H9 (cell line): Measurements from ENCODE around the gene DOK5. TPM values are rescaled to one million over a fixed set of nuclear protein-coding genes. Genes with fewer than 3 reads are reported as not detected.

ENCODE experiments used
- DNase-seq: peaks from one replicate; pipeline ENCODE4 v3.0.0-alpha.2; 2017
- H2AFZ ChIP-seq: one replicate; pipeline ENCODE4 v1.6.1; 2013; ENCODE audit warnings: mild to moderate bottlenecking, low read length, control low read depth, moderate library complexity
- H2AK5ac ChIP-seq: 2 replicates; pipeline ENCODE4 v1.6.1; 2013; ENCODE audit warnings: low read length, control low read depth, mixed read lengths; ENCODE audit not compliant: insufficient read length
- H2BK120ac ChIP-seq: one replicate; pipeline ENCODE4 v1.6.1; 2013; ENCODE audit warnings: low read depth, mild to moderate bottlenecking, low read length, control low read depth, inconsistent platforms; ENCODE audit not compliant: poor library complexity, severe bottlenecking
- H2BK12ac ChIP-seq: 2 replicates; pipeline ENCODE4 v1.6.1; 2013; ENCODE audit warnings: low read length, control low read depth, mixed read lengths, low read depth; ENCODE audit not compliant: insufficient read length
- H2BK15ac ChIP-seq: 2 replicates; pipeline ENCODE4 v1.6.1; 2013; ENCODE audit warnings: low read depth, low read length, control low read depth
- H2BK20ac ChIP-seq: one replicate; pipeline ENCODE4 v1.6.1; 2013; ENCODE audit warnings: low read depth, mild to moderate bottlenecking, low read length, control low read depth, inconsistent platforms; ENCODE audit not compliant: poor library complexity, severe bottlenecking
- H2BK5ac ChIP-seq: 2 replicates; pipeline ENCODE4 v1.6.1; 2013; ENCODE audit warnings: low read length, control low read depth, mixed read lengths; ENCODE audit not compliant: insufficient read length
- H3K14ac ChIP-seq: 2 replicates; pipeline ENCODE4 v1.6.1; 2013; ENCODE audit warnings: low read length, control low read depth; ENCODE audit not compliant: insufficient read depth
- H3K18ac ChIP-seq: 2 replicates; pipeline ENCODE4 v1.6.1; 2013; ENCODE audit warnings: low read depth, mild to moderate bottlenecking, mixed read lengths, low read length, control low read depth; ENCODE audit not compliant: insufficient read length
- H3K23ac ChIP-seq: 2 replicates; pipeline ENCODE4 v1.6.1; 2013; ENCODE audit warnings: low read length, control low read depth, mixed read lengths, low read depth; ENCODE audit not compliant: insufficient read length
- H3K23me2 ChIP-seq: 2 replicates; pipeline ENCODE4 v1.6.1; 2013; ENCODE audit warnings: low read depth, mild to moderate bottlenecking, mixed read lengths, low read length, control low read depth; ENCODE audit not compliant: insufficient read length, poor library complexity, severe bottlenecking
- H3K27ac ChIP-seq: 2 replicates; pipeline ENCODE4 v1.5.1; 2013; ENCODE audit warnings: low read length, control low read depth, mixed read lengths, low read depth; ENCODE audit not compliant: insufficient read length
- H3K27me3 ChIP-seq: 2 replicates; pipeline ENCODE4 v1.6.1; 2013; ENCODE audit warnings: low read length, control low read depth, inconsistent platforms; ENCODE audit not compliant: insufficient read depth
- H3K4ac ChIP-seq: 2 replicates; pipeline ENCODE4 v1.6.1; 2013; ENCODE audit warnings: low read depth, mild to moderate bottlenecking, control low read depth, inconsistent platforms, low read length, moderate library complexity
- H3K4me1 ChIP-seq: 2 replicates; pipeline ENCODE4 v1.6.1; 2013; ENCODE audit warnings: low read length, control low read depth, inconsistent platforms; ENCODE audit not compliant: insufficient read depth
- H3K4me2 ChIP-seq: 2 replicates; pipeline ENCODE4 v1.6.1; 2013; ENCODE audit warnings: low read length, control low read depth, mixed read lengths; ENCODE audit not compliant: insufficient read length, insufficient read depth
- H3K56ac ChIP-seq: 2 replicates; pipeline ENCODE4 v1.6.1; 2013; ENCODE audit warnings: low read depth, mild to moderate bottlenecking, mixed read lengths, low read length, control low read depth; ENCODE audit not compliant: insufficient read length
- H3K79me1 ChIP-seq: 2 replicates; pipeline ENCODE4 v1.6.1; 2013; ENCODE audit warnings: low read depth, mild to moderate bottlenecking, moderate library complexity, low read length, control low read depth, inconsistent platforms; ENCODE audit not compliant: insufficient read depth, poor library complexity, severe bottlenecking
- H3K79me2 ChIP-seq: 2 replicates; pipeline ENCODE4 v1.6.1; 2013; ENCODE audit warnings: low read length, control low read depth, inconsistent platforms; ENCODE audit not compliant: insufficient read depth
- H3K9ac ChIP-seq: 2 replicates; pipeline ENCODE4 v1.6.1; 2013; ENCODE audit warnings: low read length, control low read depth, mixed read lengths; ENCODE audit not compliant: insufficient read length; ENCODE audit errors: extremely low read depth
- H3K9me3 ChIP-seq: one replicate; pipeline ENCODE4 v1.6.1; 2013; ENCODE audit warnings: low read depth, low read length, inconsistent platforms; ENCODE audit not compliant: control insufficient read depth
- H3T11ph ChIP-seq: one replicate; pipeline ENCODE4 v1.6.1; 2013; ENCODE audit warnings: mild to moderate bottlenecking, low read length, control low read depth, inconsistent platforms
- H4K20me1 ChIP-seq: one replicate; pipeline ENCODE4 v1.6.1; 2013; ENCODE audit not compliant: control insufficient read depth, insufficient read length, insufficient read depth
- H4K5ac ChIP-seq: 2 replicates; pipeline ENCODE4 v1.6.1; 2013; ENCODE audit warnings: low read depth, mild to moderate bottlenecking, mixed read lengths, low read length, control low read depth; ENCODE audit not compliant: insufficient read length
- H4K8ac ChIP-seq: replicated peaks from 2 replicates; pipeline ENCODE4 v1.6.1; 2013; ENCODE audit warnings: low read length, control low read depth, mixed read lengths, low read depth; ENCODE audit not compliant: insufficient read length
- H4K91ac ChIP-seq: 2 replicates; pipeline ENCODE4 v1.6.1; 2013; ENCODE audit warnings: low read depth, mild to moderate bottlenecking, moderate library complexity, mixed read lengths, low read length, control low read depth; ENCODE audit not compliant: insufficient read length
- H3K27ac Mint-ChIP-seq, 3 experiments: 2 replicates in 2 of 3; 3 replicates in 1 of 3; pipeline ENCODE4 v1.8.0; 2020 to 2021; ENCODE audit warnings: mixed read lengths in 3 of 3, mild to moderate bottlenecking in 1 of 3, moderate library complexity in 1 of 3
- H3K27me3 Mint-ChIP-seq: 2 replicates; pipeline ENCODE4 v1.8.0; 2021; ENCODE audit warnings: low read depth, mild to moderate bottlenecking, moderate library complexity, mixed read lengths
- H3K36me3 Mint-ChIP-seq, 3 experiments: 2 replicates in 2 of 3; 3 replicates in 1 of 3; pipeline ENCODE4 v1.8.0; 2020 to 2021; ENCODE audit warnings: low read depth in 3 of 3, mixed read lengths in 3 of 3; ENCODE audit not compliant: insufficient read depth in 1 of 3
- H3K4me1 Mint-ChIP-seq, 2 experiments: 2 replicates each; pipeline ENCODE4 v1.8.0; 2020; ENCODE audit warnings: mixed read lengths in 2 of 2
- H3K4me3 Mint-ChIP-seq, 2 experiments: 2 replicates in 1 of 2; 3 replicates in 1 of 2; pipeline ENCODE4 v1.8.0; 2020 to 2021; ENCODE audit warnings: mild to moderate bottlenecking in 2 of 2, mixed read lengths in 2 of 2, moderate library complexity in 1 of 2
- H3K9me3 Mint-ChIP-seq, 2 experiments: 2 replicates in 1 of 2; 3 replicates in 1 of 2; pipeline ENCODE4 v1.8.0; 2020; ENCODE audit warnings: mild to moderate bottlenecking in 2 of 2, mixed read lengths in 2 of 2, moderate library complexity in 1 of 2
- CTCF ChIP-seq: fragments of 200-600 bp; sonication (generic); conservative IDR thresholded peaks from 3 replicates; pipeline ENCODE4 v1.8.0; 2021; ENCODE audit warnings: antibody characterized with exemption, mild to moderate bottlenecking
- WGBS: extraction: QIAGEN DNeasy Blood & Tissue Kit; methylation state at CpG from one replicate; pipeline ENCODE4 v1.1.7; 2013; ENCODE audit warnings: missing lambda C conversion rate, low lambda C conversion rate, mixed read lengths; ENCODE audit not compliant: insufficient read length; ENCODE audit errors: extremely low coverage; 5-methylcytosine and 5-hydroxymethylcytosine counted together
- total RNA-seq: library from RNA; stranded (reverse); gene quantifications from 2 replicates; pipeline ENCODE4 v1.2.1, GENCODE V29; 2021

DOK5 gene
- total RNA-seq, 1 experiment from 2014 or later = 4.5 TPM

GRCh38 chr20:54486585-54486984, 11.2 kb downstream of the DOK5 start:
- H3K79me1 ChIP-seq = peaks cover 3% of the 10 kb centered on the region
- H3K27me3 Mint-ChIP-seq = no peaks in the 10 kb centered on the region
- no peaks in the 10 kb centered on the region for H3K4me1 Mint-ChIP-seq
- no peaks in the 10 kb centered on the region for H3K9me3 Mint-ChIP-seq
- H4K20me1 ChIP-seq = no peaks in the 10 kb centered on the region
- WGBS = no CpG with 5 or more reads among the region's 4 CpGs
- no peaks in the 10 kb centered on the region for H3K9me3 ChIP-seq
- no peak overlapping the region for H4K91ac ChIP-seq
- DNase-seq = no peak
- H3K27ac Mint-ChIP-seq = no peak overlapping the region
- no peak overlapping the region for H3T11ph ChIP-seq
- H3K18ac ChIP-seq = no peak overlapping the region
- H4K8ac ChIP-seq = no peak overlapping the region
- no peak overlapping the region for H3K4me2 ChIP-seq
- H3K4ac ChIP-seq = no peak overlapping the region
- no peak overlapping the region for H2BK15ac ChIP-seq
- H3K27me3 ChIP-seq = no peaks in the 10 kb centered on the region
- no peak overlapping the region for H3K14ac ChIP-seq
- H4K5ac ChIP-seq = no peak overlapping the region
- no peak overlapping the region for H2BK20ac ChIP-seq
- H3K79me2 ChIP-seq = no peaks in the 10 kb centered on the region; the same call in 1 of the 2 replicates
- no peak overlapping the region for H3K4me3 Mint-ChIP-seq
- TF ChIP-seq CTCF = no peak
- H2AK5ac ChIP-seq = no peak overlapping the region
- no peak overlapping the region for H3K56ac ChIP-seq
- H2BK5ac ChIP-seq = no peak overlapping the region
- H3K4me1 ChIP-seq = peaks cover 3% of the 10 kb centered on the region; the same call in 1 of the 2 replicates
- no peak overlapping the region for H3K9ac ChIP-seq
- H2BK120ac ChIP-seq = no peak overlapping the region
- no peak overlapping the region for H3K27ac ChIP-seq
- no peak overlapping the region for H2AFZ ChIP-seq
- H3K23ac ChIP-seq = no peak overlapping the region
- H3K23me2 ChIP-seq = no peaks in the 10 kb centered on the region
- H3K36me3 Mint-ChIP-seq = no peaks in the 10 kb centered on the region
- no peak overlapping the region for H2BK12ac ChIP-seq
